SIG-M5 (cell line): ENCODE measurements around the gene MAPK8IP2.
"Not testable (repeated sequence)": the region's sequence is repeated elsewhere in the genome, so short reads cannot be mapped to it uniquely, and the experiment has no call there.

Experiments
- DNase-seq: peaks from one replicate; lab custom pipeline; 2025; lab: John Stamatoyannopoulos, UW

MAPK8IP2 gene

DNA sequence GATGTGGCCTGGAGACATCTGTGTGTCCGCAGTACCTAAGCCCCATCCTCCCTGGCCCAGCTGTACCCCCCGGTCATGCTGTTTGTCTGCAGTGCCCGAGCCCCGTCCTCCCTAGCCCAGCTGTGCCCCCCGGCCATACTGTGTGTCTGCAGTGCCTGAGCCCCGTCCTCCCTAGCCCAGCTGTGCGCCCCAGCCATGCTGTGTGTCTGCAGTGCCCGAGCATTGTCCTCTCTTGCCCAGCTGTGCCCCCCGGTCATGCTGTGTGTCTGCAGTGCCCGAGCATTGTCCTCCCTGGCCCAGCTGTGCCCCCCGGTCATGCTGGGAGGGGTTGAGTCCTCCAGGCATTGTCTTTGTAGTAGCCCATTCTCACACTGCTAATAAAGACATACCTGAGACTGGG lies 35.0 kb downstream of the MAPK8IP2 start:
- no peak for DNase-seq

DNA sequence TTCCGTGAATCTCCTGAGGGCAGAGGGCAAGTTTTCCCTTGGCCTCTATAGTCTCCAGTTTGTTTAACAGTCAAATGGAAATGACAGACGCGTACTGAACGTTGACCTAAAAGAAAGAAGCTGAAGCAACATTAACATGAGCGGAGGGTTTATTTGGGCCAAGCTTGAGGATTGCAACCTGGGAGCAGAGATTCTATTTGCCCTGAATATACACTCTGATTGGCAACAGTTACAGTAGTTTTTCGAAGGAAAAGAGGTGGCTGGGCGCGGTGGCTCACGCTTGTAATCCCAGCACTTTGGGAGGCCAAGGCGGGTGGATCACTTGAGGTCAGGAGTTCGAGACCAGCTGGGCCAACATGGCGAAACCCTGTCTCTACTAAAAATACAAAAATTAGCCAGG lies 39.7 kb downstream of the MAPK8IP2 start:
- not testable (repeated sequence) for DNase-seq

DNA sequence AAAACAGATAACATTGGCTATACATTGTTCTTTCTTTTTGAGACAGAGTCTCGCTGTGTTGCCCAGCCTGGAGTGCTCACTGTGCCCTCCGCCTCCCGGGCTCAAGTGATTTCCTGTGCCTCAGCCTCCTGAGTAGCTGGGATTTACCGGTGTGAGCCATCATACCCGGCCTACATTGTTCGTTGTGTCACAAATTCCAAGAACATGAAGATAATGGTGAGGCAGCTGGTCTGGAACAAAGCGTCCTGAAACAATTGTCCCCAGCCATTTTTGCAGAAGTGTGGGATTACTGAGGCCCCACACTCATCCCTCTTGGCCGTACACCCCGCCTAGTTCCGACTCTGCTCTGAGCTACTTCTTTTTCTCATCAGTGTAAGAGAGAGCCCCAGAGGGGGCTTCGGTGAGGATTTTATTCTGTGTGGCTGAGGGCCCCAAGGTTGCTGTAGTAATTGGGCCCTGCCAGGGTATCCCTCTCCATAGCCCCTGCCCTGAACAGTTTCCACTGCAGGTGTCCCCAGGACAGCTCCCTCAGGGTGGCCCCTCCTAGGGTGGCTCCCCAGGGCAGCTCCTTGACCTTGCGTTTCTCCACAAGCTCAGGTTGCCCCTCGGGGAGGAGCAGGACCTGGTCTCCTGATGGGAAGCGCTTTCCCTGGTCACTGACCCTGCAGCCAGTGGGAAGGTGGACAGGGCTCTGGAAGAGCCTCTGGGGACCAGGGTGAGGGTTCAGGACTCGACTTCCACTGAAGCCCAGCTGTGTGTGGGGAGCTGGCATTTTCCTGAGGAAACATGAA lies 40.5 kb downstream of the MAPK8IP2 start:
- no peak for DNase-seq

DNA sequence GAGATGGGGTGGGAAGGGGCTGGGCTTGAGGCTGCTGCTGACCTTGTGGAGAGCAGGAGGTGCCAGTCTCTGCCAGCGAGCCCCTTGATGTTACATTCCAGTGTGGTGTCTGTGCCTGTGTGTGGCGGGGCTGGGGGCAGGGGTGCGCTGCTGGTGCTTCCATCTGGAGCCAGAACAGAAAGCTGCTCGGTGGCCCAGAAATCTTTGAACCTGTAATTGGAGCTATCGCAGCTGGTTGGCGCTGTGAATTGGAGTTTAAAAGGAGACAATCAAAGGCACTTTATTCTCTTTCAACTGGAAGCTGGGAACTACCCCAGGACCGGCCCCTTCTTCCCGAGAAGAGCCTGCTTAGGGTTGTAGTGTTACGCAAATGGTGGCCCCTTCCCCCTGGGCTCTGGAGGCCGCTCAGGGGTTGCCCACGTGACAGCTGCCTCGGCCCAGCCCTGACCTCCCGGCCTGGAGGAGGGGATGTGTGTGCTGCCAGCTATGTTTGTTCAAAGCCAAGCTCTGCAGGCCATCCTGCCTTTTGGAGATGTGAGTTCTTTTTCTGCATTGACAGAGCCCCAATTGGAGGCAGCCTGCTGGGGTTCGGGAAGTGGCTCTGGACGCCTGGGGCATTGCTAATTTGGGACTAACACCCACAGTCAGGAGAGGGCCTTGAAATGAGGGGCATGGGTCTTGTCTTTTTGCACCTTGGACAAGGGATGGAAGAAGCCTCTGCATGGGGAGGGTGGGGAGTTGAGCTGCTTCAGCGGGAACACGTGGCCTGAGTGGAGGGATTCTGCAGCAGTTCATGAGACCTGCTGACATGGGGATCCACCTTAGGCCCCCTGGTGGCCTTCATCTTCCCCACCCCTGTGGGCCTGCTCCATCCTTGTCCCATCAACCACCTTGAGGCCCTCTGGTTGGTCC lies 41.4 kb downstream of the MAPK8IP2 start:
- no peak for DNase-seq

DNA sequence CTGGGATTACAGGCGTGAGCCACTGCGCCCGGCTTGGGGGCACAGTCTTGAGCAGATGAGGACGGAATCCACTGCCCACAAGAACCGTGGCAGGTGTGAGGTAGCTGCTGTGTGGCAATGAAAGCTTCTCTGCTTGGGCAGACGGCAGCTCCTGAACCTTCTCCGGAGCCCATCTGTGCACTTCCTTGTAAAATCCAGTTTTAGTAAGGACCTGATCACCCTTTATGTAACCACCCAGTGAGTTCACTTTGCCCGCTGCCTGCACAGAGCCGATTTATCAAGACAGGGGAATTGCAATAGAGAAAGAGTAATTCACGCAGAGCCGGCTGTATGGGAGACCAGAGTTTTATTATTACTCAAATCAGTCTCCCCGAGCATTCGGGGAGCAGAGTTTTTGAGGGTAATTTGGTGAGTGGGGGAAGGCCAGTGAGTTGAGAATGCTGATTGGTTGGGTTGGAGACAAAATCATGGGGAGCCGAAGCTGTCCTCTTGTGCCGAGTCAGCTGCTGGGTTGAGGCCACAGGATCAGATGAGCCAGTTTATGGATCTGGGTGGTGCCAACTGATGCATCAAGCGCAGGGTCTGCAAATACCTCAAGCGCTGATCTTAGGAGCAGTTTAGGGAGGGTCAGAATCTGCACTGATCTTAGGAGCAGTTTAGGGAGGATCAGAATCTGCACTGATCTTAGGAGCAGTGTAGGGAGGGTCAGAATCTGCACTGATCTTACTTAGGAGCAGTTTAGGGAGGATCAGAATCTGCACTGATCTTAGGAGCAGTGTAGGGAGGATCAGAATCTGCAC lies 42.6 kb downstream of the MAPK8IP2 start:
- not testable (repeated sequence) for DNase-seq

DNA sequence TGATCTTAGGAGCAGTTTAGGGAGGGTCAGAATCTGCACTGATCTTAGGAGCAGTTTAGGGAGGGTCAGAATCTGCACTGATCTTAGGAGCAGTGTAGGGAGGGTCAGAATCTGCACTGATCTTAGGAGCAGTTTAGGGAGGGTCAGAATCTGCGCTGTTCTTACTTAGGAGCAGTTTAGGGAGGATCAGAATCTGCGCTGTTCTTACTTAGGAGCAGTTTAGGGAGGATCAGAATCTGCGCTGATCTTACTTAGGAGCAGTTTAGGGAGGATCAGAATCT lies 43.2 kb downstream of the MAPK8IP2 start:
- not testable (repeated sequence) for DNase-seq

DNA sequence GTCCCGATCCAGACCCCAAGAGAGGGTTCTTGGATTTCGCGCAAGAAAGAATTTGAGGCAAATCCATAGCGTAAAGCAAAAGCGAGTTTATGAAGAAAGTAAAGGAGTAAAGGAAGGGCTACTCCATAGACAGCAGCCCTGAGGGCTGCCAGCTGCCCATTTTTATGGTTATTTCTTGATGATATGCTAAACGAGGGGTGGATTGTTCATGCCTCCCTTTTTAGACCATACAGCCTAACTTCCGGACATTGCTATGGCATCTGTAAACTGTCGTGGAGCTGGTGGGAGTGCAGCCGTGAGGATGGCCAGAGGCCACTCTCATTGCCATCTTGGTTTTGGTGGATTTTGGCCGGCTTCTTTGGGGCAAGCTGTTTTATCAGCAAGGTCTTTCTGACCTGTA lies 52.7 kb downstream of the MAPK8IP2 start:
- DNase-seq, result no peak

DNA sequence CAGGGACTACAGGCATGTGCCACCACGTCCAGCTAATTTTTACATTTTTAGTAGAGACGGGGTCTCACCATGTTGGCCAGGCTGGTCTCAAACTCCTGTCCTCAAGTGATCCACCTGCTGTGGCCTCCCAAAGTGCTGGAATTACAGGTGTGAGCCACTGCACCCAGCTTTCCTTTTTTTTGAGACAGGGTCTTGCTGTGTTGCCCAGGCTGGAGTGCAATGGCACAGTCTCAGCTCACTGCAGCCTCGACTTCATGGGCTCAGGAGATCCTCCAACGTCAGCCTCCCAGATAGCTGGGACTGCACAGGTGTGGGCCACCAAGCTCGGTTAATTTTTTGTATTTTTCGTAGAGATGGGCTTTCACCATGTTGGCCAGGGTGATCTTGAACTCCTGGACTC lies 54.1 kb downstream of the MAPK8IP2 start:
- not testable (repeated sequence) for DNase-seq

DNA sequence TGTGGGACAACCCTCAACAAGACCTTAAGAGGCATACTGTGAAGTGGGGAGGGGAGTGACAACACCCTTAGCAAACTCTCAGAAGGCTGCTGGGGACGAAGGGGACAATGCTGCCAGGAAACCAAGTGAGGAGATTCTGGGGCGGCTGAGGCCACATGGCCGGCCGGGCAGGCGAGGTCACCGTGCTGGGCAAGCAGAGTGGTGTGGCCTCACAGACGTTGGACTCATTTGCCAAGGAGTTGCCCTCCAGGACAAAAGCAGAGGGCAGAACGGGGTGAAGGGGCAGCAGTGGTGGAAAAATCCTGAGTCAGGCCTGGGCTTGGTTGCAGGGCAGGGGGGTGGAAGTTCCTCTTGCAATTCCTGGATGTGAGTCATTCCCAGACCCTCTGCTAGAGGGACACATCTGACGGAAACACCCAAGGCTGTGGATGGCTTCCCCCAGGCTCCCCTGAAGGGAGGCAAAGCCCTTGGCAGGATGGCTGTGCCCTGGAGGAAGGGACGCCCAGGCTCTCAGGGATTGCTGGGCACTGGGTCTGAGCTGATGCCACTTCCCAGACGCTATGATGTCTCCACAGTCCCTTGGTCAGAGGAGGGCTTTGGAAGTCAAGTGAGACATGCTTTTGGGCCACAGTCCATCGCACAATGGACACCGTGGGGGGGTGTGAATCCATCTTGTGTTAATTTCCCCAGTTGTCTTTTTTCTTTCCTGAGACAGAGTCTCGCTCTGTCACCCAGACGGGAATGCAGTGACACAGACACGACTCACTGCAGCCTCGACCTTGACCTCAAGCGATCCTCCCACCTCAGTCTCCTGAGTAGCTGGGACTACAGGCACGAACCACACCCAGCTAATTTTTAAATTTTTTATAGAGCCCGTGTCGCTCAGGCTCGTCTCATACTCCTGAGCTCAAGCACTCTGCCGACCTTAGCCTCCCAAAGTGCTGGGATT lies 55.8 kb downstream of the MAPK8IP2 start:
- no peak for DNase-seq

DNA sequence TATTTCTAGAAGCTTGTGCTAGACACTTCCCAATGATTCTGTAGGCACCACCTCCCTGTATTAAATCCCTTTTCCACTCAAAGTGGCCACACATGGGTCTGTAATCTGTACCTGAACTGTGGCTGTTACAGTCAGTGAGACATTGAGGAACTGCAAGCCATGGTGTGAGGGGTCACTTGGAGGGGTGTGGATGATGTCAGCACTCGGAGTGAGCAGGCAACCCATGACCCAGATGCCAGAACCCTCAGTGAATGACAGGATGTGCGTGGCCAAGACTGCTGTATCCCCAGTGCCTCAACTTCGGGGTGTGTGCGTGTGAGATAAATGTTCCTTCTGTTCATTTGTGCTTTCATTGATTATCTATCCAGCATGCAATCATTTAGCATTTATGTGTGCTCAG lies 57.3 kb downstream of the MAPK8IP2 start:
- no peak for DNase-seq

DNA sequence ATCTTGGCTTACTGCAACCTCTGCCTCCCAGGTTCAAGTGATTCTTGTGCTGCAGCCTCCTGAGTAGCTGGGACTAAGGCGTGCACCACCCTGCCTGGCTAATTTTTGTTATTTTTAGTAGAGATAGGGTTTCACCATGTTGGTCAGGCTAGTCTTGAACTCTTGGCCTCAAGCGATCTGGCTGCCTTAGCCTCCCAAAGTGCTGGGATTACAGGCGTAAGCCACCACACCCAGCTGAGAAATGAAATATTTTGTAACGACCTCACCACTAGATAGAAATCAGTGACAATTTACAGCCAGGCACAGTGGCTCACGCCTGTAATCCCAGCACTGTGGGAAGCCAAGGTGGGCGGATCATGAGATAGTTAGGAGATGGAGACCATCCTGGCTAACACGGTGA lies 59.1 kb downstream of the MAPK8IP2 start:
- DNase-seq, result not testable (repeated sequence)

DNA sequence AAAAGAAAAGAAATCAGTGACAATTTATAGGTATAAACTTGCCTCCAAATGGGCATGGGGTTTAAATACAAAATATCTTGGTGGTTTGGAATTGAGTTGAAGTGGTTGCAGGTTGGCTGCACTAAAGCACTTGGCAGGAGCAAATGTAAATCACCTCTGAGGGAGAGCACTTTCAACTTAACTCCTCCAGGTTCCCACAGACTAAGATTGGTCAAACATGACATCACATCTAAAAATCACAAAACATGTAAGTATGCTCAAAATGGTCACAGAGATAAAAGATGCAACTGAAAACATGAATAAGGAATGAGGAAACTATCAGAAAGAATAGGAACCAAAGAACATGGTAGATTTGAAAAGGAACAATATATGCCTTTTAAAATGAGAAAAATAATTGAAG lies 59.7 kb downstream of the MAPK8IP2 start:
- DNase-seq, result no peak
